H1 (cell line): ENCODE measurements around the gene IFNA16. TPM values are rescaled to one million over a fixed set of nuclear protein-coding genes. Genes with fewer than 3 reads are reported as not detected.

ENCODE experiments used
- RBBP5 ChIP-seq: IDR thresholded peaks from 2 replicates; pipeline ENCODE4 v1.7.1; 2012; ENCODE audit warnings: low read depth, mild to moderate bottlenecking, inconsistent platforms, low read length, moderate library complexity, borderline replicate concordance
- polyA plus RNA-seq, 7 experiments: library from polyadenylated mRNA; depleted of rRNA in 3 of 7; stranded (reverse) in 5 of 7; unstranded in 2 of 7; fragments of >200 nt in 5 of 7; fragments of 200-250 nt in 2 of 7; gene quantifications; 1 replicate in 5 of 7; 2 replicates in 1 of 7; 4 replicates in 1 of 7; pipeline versions ENCODE4 v1.2.1 to v1.2.3, GENCODE V29; 2011 to 2013; ENCODE audit warnings: missing spikeins in 2 of 7, mixed read lengths in 2 of 7
- total RNA-seq: library from RNA; stranded (reverse); fragmentation: NEBNext Ultra II Directional; extraction: Animal tissue kit (Norgen Biotek cat#: 25700); gene quantifications from 2 replicates; pipeline ENCODE4 v1.2.1, GENCODE V29; 2021

Gene IFNA16
- total and polyA plus RNA-seq, 2 of the 8 experiments (the other 6 are each of a cell fraction or from before 2014, with no cell fraction given): not detected

DNA sequence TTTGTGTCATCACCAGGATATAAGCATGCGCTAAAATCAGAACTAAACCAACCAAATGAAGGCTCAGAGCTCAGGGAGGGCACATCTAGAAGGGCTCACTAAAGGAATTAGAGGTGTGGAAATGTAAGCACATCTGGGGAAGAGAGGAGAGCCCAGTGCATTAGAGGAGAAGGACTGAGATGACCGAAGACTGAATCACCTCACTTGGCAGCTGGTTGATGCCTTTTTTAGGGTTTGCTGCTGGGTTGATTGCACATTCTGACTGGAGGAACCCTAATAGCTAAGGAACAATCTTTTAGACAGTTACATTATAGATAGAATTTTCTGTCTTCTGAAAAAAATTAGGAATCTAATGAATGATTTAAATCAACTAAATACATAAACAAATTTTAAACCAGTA is 42.4 kb downstream of the IFNA16 start (continued):
- TF ChIP-seq RBBP5: no peak
- TF ChIP-seq, all 59 proteins: peak for 0
